Upper lobe of left lung (tissue), 4 donors: ENCODE measurements around the gene ZNF8.

Experiments used
- EP300 ChIP-seq, 4 donors: sonication (generic); formaldehyde crosslinking; IDR thresholded peaks; one replicate each; pipeline ENCODE4 v1.5.1; 2017; ENCODE audit warnings: antibody characterized with exemption in 4 of 4, control low read depth in 2 of 4
- POLR2A ChIP-seq, 4 donors: fragments of 450-650 bp; IDR thresholded peaks; one replicate each; pipeline ENCODE4 v1.5.1; 2016 to 2017; ENCODE audit warnings: antibody characterized with exemption in 4 of 4, mild to moderate bottlenecking in 2 of 4
- POLR2AphosphoS5 ChIP-seq, 2 donors: sonication (generic); formaldehyde crosslinking; IDR thresholded peaks; one replicate each; pipeline ENCODE4 v1.5.1; 2017; ENCODE audit warnings: antibody characterized with exemption in 2 of 2
- TF ChIP-seq, protein P1 (sequence below), 6 experiments: fragments of 450-650 bp in 4 of 6; fragments of 200-600 bp in 2 of 6; sonication (generic) in 2 of 6; IDR thresholded peaks; one replicate each; pipeline ENCODE4 v1.5.1; 2016 to 2019; ENCODE audit warnings: antibody characterized with exemption in 6 of 6

DNA sequence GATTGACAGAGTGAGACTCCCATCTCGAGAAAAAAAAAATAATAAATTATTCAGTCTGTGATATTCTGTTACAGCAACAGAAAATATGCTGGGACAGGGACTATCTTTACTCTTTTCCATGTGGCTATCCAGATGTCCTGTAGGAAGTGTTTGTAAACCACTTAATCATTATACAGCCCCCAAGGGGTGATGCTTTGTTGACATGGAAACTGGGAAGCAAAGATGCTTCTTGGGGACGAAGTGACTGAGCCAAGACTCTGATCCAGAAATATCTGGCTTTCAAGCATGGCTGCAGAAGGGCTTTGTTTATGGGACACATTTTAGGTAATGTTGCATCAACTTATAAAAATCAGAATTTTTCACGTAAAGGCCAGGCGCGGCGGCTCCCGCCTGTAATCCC lies 5.4 kb downstream of the ZNF8 start:
- TF ChIP-seq, protein P1, sequence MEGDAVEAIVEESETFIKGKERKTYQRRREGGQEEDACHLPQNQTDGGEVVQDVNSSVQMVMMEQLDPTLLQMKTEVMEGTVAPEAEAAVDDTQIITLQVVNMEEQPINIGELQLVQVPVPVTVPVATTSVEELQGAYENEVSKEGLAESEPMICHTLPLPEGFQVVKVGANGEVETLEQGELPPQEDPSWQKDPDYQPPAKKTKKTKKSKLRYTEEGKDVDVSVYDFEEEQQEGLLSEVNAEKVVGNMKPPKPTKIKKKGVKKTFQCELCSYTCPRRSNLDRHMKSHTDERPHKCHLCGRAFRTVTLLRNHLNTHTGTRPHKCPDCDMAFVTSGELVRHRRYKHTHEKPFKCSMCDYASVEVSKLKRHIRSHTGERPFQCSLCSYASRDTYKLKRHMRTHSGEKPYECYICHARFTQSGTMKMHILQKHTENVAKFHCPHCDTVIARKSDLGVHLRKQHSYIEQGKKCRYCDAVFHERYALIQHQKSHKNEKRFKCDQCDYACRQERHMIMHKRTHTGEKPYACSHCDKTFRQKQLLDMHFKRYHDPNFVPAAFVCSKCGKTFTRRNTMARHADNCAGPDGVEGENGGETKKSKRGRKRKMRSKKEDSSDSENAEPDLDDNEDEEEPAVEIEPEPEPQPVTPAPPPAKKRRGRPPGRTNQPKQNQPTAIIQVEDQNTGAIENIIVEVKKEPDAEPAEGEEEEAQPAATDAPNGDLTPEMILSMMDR (IDR thresholded peaks at IDR 0.05) = no peak
- TF ChIP-seq POLR2A (IDR thresholded peaks at IDR 0.05) = no peak
- TF ChIP-seq EP300 (IDR thresholded peaks at IDR 0.05) = no peak
- TF ChIP-seq POLR2AphosphoS5 (IDR thresholded peaks at IDR 0.05) = no peak
